Activated CD4-positive, alpha-beta T cell treated with anti-CD3 and anti-CD28 coated beads for 36 hours (primary cell): ENCODE data around the gene NSF. TPM values are rescaled to one million over a fixed set of nuclear protein-coding genes. Genes with fewer than 3 reads are reported as not detected.

Source experiments
- ATAC-seq: fragments of 200-7000 bp; cut with Tn5 transposase; one replicate; pipeline ENCODE4 v1.10.0; 2021; ENCODE audit warnings: mild to moderate bottlenecking, moderate library complexity
- CTCF ChIA-PET: fragments of 350-600 bp; sonication (Branson Sonifier 250); formaldehyde crosslinking; loops from one replicate; lab custom pipeline; 2021; ENCODE audit warnings: antibody characterized with exemption; lab: Charles Lee
- POLR2A ChIA-PET: fragments of 350-600 bp; sonication (Branson Sonifier 250); formaldehyde crosslinking; loops from one replicate; lab custom pipeline; 2021; ENCODE audit warnings: antibody characterized with exemption, inconsistent platforms; lab: Charles Lee
- DNase-seq: peaks from one replicate; pipeline ENCODE4 v3.0.0-alpha.2; 2020
- H3K27ac Mint-ChIP-seq: one replicate; pipeline ENCODE4 v1.8.0; 2021; ENCODE audit warnings: mixed read lengths
- H3K27me3 Mint-ChIP-seq: one replicate; pipeline ENCODE4 v1.8.0; 2021; ENCODE audit warnings: mixed read lengths
- H3K36me3 Mint-ChIP-seq: one replicate; pipeline ENCODE4 v1.8.0; 2021; ENCODE audit warnings: low read depth, mixed read lengths
- H3K4me1 Mint-ChIP-seq: one replicate; pipeline ENCODE4 v1.8.0; 2021; ENCODE audit warnings: mixed read lengths
- H3K4me3 Mint-ChIP-seq: one replicate; pipeline ENCODE4 v1.8.0; 2021; ENCODE audit warnings: mild to moderate bottlenecking, moderate library complexity, mixed read lengths
- H3K9me3 Mint-ChIP-seq: one replicate; pipeline ENCODE4 v1.8.0; 2021; ENCODE audit warnings: low read depth, mixed read lengths
- intact Hi-C, 2 experiments: fragments of 100-400 bp; cut with DNase I in 1 of 2; cut with micrococcal nuclease in 1 of 2; formaldehyde crosslinking; loops; one replicate each; pipeline versions ENCODE4 v1.14.2 to v1.15.1; 2022 to 2024; cut with DNase I, micrococcal nuclease
- total RNA-seq, 2 experiments: library from RNA; stranded (reverse); gene quantifications; one replicate each; pipeline ENCODE4 v1.2.3, GENCODE V29; 2021

Gene NSF
- total RNA-seq, 2 experiments from 2014 or later = 27.5 to 31.0 TPM

DNA sequence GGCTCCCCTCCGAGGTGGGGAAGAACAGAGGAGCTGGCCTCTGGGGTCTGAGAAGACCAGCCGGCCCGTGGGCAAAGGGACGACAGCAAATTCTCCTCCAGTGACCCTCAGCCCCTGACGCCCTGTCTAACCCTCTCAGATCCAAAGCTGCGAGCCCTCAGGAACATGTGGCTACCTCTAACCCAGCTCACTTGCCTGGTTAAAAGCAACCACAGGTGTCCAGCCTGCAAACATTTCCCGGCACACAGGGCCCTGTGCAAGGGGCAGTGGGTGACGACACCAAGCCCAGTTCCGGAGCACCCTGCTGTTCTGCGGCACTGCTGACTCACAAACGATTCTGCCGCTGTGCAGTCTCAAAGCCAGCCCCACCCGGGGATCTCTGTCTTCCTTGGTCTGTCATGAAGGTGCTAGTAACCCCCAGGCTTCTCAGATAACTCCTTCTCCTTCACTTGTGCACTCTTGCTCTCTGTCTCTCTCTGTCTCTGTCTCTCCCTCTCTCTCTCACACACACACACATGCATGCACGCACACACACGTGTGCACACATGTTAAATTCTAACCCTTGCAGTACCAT lies 205.0 kb downstream of the NSF start:
- peaks cover 9% of the 10 kb centered on the region for H3K27me3 Mint-ChIP-seq
- H3K27ac Mint-ChIP-seq = no peak overlapping the region
- DNase-seq = no peak
- H3K4me1 Mint-ChIP-seq = no peaks in the 10 kb centered on the region
- H3K4me3 Mint-ChIP-seq = no peak overlapping the region
- ChIA-PET POLR2A (no interaction called here), CTCF (no interaction called here)
- H3K36me3 Mint-ChIP-seq = no peaks in the 10 kb centered on the region
- no peaks in the 10 kb centered on the region for H3K9me3 Mint-ChIP-seq
- no peak for ATAC-seq
- intact Hi-C loops = no loop called here

- ATAC-seq (no peak), DNase-seq (no peak)
- intact Hi-C loops = no loop called here
- no peaks in the 10 kb centered on the region for H3K36me3 Mint-ChIP-seq
- peaks cover 11% of the 10 kb centered on the region for H3K27me3 Mint-ChIP-seq
- H3K9me3 Mint-ChIP-seq = no peaks in the 10 kb centered on the region
- H3K4me1 Mint-ChIP-seq = no peaks in the 10 kb centered on the region
- ChIA-PET CTCF (interaction anchor here (1.0 kb wide), 1 partner anchor 12 kb away, joined by 3 read pairs; no protein-coding TSS in a partner anchor), POLR2A (no interaction called here)
- no peak overlapping the region for H3K4me3 Mint-ChIP-seq
- H3K27ac Mint-ChIP-seq = no peak overlapping the region
Measured at GRCh38 chr17:46796084-46796483, 205.6 kb downstream of the NSF start.

DNA sequence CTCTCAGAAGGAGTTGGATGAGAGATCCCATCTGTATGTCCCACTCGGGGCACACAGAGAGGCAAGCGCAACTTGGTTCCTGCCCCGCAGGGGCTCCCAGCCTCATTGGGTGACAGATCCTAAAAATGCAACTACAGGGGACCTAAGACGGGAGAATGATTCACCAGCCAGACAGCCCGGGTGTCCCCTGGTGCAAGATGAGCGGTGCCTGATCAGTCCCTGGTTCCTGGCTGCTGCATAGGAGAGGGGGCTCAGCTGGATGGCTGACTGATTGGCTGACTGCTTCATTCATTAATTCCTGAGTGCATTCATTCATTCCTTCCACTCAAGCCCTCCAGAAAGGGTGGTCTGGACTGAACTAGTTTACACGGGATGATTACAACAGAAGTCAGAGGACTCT lies 206.1 kb downstream of the NSF start:
- intact Hi-C loops = no loop called here
- POLR2A ChIA-PET = no interaction called here

DNA sequence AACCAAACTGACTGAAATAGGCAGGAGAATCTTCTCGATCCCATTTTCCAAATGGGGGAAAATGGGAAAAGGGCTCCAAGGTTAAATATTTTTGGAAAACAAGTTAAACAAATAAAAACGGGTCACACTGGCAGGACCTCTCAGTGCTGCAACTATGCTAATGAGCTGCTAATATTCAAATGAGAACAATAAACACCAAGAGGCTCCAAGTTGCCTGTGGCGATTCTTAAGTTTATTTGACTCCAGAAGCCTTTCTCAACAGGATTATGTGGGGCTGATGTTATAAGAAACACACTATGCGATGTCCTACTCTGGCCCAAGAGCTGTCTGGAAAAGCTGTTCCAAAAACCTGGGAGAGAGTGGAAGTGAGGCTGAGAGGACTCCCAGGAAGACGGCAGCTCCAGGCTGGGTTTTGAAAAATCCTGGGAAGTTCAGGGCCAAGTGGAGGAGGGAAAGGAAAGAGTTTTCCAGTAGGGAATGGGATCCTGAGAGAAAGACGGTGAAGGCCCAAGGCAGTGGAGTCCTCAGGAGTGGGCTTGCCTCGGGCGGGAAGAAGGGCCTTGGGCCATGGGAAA lies 206.6 kb downstream of the NSF start:
- no peak overlapping the region for H3K27ac Mint-ChIP-seq
- peaks cover 8% of the 10 kb centered on the region for H3K27me3 Mint-ChIP-seq
- ATAC-seq (no peak), DNase-seq (no peak)
- H3K4me1 Mint-ChIP-seq = no peaks in the 10 kb centered on the region
- CTCF ChIA-PET = interaction anchor here (1.0 to 1.1 kb wide), 2 partner anchors 12 to 13 kb away, joined by 3 read pairs; no protein-coding TSS in a partner anchor
- intact Hi-C loops = no loop called here
- no peaks in the 10 kb centered on the region for H3K36me3 Mint-ChIP-seq
- H3K9me3 Mint-ChIP-seq = no peaks in the 10 kb centered on the region
- POLR2A ChIA-PET = no interaction called here
- no peak overlapping the region for H3K4me3 Mint-ChIP-seq

More for the DNA sequence above, 206.1 kb downstream of the NSF start:
- no peak overlapping the region for H3K4me3 Mint-ChIP-seq
- CTCF ChIA-PET = interaction anchor here (1.0 kb wide), 1 partner anchor 13 kb away, joined by 3 read pairs; no protein-coding TSS in a partner anchor
- no peak overlapping the region for H3K27ac Mint-ChIP-seq
- no peaks in the 10 kb centered on the region for H3K4me1 Mint-ChIP-seq
- no peaks in the 10 kb centered on the region for H3K9me3 Mint-ChIP-seq
- peaks cover 9% of the 10 kb centered on the region for H3K27me3 Mint-ChIP-seq
- no peaks in the 10 kb centered on the region for H3K36me3 Mint-ChIP-seq
- ATAC-seq (no peak), DNase-seq (no peak)

DNA sequence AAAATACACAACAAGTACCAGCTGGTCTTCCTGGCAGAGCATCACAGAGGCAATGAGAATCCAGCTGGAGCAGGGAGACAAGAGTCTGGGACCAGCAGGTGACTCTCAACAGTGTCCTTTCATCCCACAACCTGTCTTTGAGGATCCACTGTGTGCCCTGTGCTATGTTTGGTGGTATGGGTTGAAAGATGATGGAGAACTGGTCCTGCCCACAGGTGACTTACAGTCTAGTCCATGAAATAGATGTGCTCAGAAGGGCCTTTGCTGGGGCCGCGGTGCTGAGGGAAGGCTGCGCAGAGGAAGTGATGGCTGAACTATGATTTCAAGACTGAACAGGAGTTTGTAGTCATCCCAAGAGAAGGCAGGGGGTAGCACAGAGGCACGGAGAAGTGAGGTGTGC lies 210.1 kb downstream of the NSF start:
- no peak for ATAC-seq
- no peak for DNase-seq
- H3K4me3 Mint-ChIP-seq = no peak overlapping the region
- no peaks in the 10 kb centered on the region for H3K36me3 Mint-ChIP-seq
- H3K9me3 Mint-ChIP-seq = no peaks in the 10 kb centered on the region
- H3K4me1 Mint-ChIP-seq = no peaks in the 10 kb centered on the region
- peaks cover 8% of the 10 kb centered on the region for H3K27me3 Mint-ChIP-seq
- no peak overlapping the region for H3K27ac Mint-ChIP-seq
- POLR2A ChIA-PET = no interaction called here
- intact Hi-C loops = no loop called here
- CTCF ChIA-PET = no interaction called here

DNA sequence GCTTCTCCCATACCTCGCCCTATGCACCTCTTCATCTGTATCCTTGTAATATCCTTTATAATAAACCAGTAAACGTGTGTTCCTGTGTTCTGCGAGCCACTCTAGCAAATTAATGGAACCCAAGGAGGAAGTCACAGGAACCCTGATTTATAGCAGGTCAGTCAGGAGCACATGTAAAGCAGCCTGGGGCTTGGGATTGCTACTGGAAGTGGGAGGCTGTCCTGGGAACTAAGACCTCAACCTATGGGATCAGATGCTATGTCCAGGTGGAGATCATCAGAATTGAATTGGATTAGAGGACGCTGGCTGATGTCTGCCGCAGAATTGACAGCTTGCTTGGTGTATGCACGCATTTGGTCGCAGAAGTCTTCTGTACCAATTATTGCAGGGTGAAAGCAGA lies 212.3 kb downstream of the NSF start:
- peaks cover 4% of the 10 kb centered on the region for H3K27me3 Mint-ChIP-seq
- DNase-seq (no peak), ATAC-seq (no peak)
- intact Hi-C loops = no loop called here
- CTCF ChIA-PET = no interaction called here
- H3K4me1 Mint-ChIP-seq = no peaks in the 10 kb centered on the region
- no peak overlapping the region for H3K4me3 Mint-ChIP-seq
- H3K27ac Mint-ChIP-seq = no peak overlapping the region
- no peaks in the 10 kb centered on the region for H3K36me3 Mint-ChIP-seq
- POLR2A ChIA-PET = no interaction called here
- no peaks in the 10 kb centered on the region for H3K9me3 Mint-ChIP-seq

DNA sequence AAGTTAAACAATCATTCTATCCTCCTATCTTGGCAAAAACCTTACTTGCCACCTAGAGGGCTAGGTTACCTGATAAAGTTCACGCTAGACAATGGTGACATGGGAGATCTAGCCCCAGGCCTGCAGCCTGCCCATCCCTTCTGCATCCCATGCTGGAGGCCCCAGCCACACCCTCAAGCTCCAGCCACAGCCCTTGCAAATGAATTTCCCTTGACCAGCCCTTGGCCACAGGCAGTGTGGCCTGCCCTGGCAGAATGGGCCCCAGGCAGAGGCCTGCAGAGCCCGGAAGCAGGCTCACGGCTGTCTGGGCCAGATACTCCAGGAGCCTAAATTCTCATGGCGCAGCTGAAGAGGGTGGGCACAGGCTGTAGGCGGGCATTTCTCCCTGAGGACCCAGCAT lies 213.1 kb downstream of the NSF start:
- Mint-ChIP-seq H3K9me3 (no peaks in the 10 kb centered on the region), H3K27me3 (peaks cover 4% of the 10 kb centered on the region), H3K4me3 (no peak overlapping the region), H3K4me1 (no peaks in the 10 kb centered on the region), H3K27ac (no peak overlapping the region), H3K36me3 (no peaks in the 10 kb centered on the region)
- CTCF ChIA-PET = no interaction called here
- no peak for DNase-seq
- intact Hi-C loops = no loop called here
- POLR2A ChIA-PET = no interaction called here
- no peak for ATAC-seq

DNA sequence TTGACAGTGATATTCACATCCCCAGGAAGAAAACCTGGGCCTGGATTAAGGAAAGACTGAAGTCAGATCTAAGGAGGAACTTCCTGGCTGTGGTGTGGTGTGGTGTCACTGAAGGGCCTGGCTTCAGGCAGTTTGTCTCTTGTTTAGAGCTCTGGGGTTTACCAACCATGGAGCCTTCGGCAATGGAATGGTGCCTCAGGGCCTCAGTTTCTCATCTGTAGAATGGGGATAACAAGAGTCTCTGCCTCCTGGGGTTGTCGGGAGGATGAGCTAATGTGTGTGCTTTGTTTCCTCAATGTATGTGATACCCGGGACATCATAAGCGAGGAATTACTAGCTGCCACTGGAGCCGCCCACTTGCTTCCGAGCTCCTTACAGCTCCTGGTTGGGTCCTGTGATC lies 215.3 kb downstream of the NSF start:
- DNase-seq (no peak), ATAC-seq (no peak)
- H3K9me3 Mint-ChIP-seq = no peaks in the 10 kb centered on the region

More for the DNA sequence above, 215.3 kb downstream of the NSF start:
- no peaks in the 10 kb centered on the region for H3K36me3 Mint-ChIP-seq
- ChIA-PET POLR2A (no interaction called here), CTCF (interaction anchor here (0.8 to 1.1 kb wide), 3 partner anchors 28 to 949 kb away, joined by 3 to 5 read pairs (median 5); no protein-coding TSS in a partner anchor)
- no peaks in the 10 kb centered on the region for H3K4me1 Mint-ChIP-seq
- peaks cover 1% of the 10 kb centered on the region for H3K27me3 Mint-ChIP-seq
- H3K4me3 Mint-ChIP-seq = no peak overlapping the region
- no peak overlapping the region for H3K27ac Mint-ChIP-seq
- intact Hi-C loops = loop anchor here in 1 of 2 experiments (2.0 kb wide), 1 partner anchor 13 kb away; no protein-coding TSS in a partner anchor

Other genes with a start within 250 kb of the NSF start
- gene ARL17B, start 228.9 kb upstream of the NSF start, total RNA-seq = 10 to 100 TPM; 22.6 to 27.6 TPM
- gene LRRC37A2, start 78.2 kb upstream of the NSF start, total RNA-seq = 1 to 10 TPM; 3.5 to 5.3 TPM
- 10 to 100 TPM; 19.2 to 21.9 TPM for gene ARL17A, start 11.0 kb upstream of the NSF start, total RNA-seq
- under 1 TPM; 0.09 to 0.12 TPM for gene WNT3, start 228.0 kb downstream of the NSF start, total RNA-seq